Measurements from ENCODE around the gene EPHB6.

EPHB6 gene

GRCh38 chr7:142881586-142882337, 26.9 kb downstream of the EPHB6 start:
- DNase-seq: no peak

DNA sequence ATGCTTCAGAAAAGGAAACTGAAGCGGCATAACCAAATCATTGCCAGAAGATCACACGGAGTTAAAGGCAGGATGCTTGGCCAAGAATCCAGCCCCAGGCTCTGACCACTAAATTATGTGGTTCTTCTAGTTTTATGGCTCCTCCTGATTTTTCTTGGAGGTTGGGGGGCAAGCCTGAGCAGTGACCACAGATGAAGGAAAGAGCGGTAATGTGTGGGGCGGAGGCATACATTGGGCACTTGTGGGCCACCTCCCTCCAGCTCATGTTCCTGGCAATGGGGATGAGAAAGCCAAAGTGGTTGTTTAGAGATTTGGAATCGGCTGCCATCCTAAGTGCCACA, 27.4 kb downstream of the EPHB6 start:
- no peak for DNase-seq

GRCh38 chr7:142883145-142883544, 28.3 kb downstream of the EPHB6 start:
- no peak for DNase-seq

DNA sequence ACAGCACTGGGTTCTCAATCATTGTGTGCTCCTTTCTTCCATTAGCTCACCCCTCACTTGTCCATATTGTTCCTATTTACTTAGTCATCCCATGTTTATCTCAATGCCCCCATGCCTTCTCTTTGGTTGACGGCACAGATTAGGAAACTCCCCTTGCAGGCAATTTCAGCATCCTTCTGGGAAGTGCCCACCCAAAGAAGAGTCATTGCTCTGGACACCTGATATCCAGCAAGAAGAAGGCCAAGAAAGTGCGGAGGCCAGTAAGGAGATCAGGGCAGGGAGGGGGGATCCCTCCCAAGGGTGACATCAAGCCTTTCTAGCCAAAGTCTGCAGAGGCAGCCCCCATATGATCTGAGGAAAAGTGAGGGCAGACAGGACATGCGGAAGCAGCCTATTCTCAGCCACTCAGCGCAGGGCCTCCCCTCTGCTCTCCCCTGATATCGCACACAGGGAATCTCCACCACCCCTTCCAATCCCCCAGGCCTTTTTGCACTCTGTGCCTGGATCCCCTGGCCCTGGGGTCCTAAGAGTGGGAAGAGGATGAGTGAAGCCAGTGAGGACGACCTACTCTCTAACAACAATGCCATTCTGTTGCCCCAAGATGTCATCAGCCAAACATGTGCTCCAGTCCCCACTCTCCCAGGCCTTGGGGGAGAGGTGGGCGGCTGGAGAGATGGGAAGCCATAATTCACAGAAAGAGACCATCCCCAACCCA, 28.9 kb downstream of the EPHB6 start:
- DNase-seq: no peak

GRCh38 chr7:142884286-142884640, 29.4 kb downstream of the EPHB6 start:
- DNase-seq: no peak

GRCh38 chr7:142885311-142886230, 30.7 kb downstream of the EPHB6 start, which contains the start of gene TRPV6:
TSS of gene TRPV6 (minus strand) at chr7:142885745.
- no peak for DNase-seq

DNA sequence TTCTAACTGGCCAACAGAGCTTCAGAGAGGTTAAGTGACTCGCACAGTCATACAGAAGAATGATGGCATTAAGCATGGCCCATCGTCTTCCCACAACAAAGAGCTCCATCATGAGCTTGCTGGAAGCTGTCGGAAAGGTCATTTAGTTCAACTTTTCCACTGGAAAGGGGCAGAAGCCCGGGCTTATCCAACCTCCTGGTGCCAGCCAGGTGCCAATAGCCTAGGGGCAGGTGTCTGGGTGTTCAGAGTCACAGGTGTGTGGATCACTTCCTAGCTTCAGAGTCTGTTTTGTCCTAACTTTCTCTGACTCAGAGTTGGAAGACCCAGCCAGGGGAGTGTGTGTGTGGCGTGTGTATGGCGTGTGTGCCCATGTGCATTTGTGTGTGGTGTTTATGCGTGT, 32.0 kb downstream of the EPHB6 start:
- DNase-seq: no peak

- no peak for DNase-seq
Measured at GRCh38 chr7:142887282-142888015, 32.6 kb downstream of the EPHB6 start.

DNA sequence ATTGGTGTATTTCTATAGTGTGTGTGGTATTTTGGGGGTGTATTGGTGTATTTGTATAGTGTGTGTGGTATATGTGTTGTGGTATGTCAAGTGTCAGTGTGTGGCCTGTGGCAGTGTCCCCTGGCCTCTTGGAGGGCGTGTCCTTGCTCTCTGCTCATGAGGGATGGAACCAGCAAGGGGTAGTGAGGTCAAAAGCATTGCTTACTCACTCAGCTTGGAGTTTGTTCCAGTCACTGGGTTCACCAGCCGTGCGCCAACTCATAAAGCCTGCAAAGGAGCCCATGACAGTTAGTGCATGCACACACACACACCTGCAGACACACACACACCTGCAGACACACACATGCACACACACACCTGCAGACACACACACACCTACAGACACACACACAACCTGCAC, 34.9 kb downstream of the EPHB6 start:
- DNase-seq: no peak

GRCh38 chr7:142890874-142891485, 36.1 kb downstream of the EPHB6 start:
- no peak for DNase-seq

GRCh38 chr7:142891490-142892082, 36.7 kb downstream of the EPHB6 start:
- DNase-seq: no peak

DNA sequence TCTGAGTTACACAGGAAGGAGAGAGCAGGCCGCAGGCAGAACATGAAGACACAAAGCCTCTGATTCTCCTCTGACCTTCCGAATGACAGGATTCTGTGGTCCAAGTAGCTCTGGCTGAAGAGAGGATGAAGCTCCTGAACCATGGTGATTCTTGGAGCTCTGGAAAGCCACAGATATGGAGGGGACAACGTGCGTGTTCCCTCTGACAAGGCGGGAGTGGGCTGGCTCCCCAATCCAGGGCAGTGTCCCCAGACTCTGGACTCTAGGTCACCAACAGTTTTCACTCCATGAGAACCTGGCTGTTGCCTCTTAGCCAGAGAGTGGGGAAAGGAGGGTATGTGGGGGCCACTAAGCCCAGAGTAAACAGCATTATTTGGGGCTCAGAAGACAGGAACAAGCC, 38.1 kb downstream of the EPHB6 start:
- DNase-seq: no peak

DNA sequence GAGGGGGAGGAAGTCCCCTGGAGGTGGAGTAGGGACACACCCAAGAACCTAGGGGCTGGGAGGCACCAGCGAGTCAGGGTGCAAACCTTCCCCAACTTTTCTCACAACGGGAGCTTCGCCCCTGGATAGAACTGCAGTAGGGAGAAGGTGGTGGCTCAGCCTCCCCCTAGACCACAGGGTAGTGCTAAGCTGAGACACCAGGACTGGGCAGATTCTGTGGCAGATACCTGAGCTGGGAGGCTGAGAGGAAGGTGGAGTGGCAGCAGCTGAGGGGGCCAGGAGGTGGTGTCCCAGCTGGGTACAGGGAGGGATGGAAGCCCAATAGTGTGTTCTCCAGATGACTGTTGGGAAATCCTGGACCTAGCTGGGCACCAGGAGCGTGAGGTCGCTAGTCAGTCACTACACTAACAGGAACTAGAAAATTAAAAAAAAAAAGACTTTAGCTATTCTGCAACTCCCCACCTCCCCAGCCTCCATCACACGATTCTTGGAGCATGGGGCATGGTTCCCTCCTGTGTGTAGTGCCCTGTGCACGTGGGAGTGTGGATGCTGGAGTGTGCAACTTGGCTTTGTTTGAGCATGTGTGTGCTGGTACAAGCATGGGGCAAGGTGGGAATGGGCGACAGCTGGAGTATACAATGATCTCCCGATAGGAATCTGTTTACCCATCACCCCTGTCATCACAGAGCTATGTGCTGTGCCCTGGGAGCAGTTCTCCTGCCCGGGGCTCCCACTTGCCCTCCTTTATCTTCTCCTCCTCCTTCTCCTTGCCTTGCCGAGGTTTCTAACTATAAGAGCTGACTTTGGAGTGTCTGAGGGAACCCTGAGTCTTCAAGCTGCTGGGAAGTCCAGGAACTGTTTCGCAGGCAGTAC, 39.5 kb downstream of the EPHB6 start:
- no peak for DNase-seq

- no peak for DNase-seq
Measured at GRCh38 chr7:142894985-142895593, 40.2 kb downstream of the EPHB6 start.

DNA sequence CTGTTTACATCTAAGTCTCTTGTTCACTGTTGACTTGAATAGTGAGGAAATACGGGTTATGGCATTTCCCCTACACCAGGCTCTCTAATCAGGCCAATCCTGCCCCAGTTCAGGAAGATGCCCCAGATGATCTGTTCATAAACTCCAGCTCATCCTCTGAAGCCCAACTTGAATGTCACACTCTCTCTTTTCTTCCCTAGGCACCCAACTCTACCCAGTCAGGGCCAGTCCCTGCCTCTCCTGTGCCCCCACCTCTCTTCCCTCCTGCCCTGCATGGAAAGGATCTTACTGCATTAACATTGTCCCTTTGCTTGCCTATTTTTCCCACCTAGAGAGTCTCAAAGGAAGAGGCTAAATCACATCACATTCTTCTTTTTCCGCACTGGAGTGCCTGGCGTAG, 41.3 kb downstream of the EPHB6 start:
- no peak for DNase-seq

GRCh38 chr7:142896741-142897379, 42.0 kb downstream of the EPHB6 start:
- no peak for DNase-seq

- DNase-seq: no peak
Measured at GRCh38 chr7:142897691-142898090, 42.8 kb downstream of the EPHB6 start.

DNA sequence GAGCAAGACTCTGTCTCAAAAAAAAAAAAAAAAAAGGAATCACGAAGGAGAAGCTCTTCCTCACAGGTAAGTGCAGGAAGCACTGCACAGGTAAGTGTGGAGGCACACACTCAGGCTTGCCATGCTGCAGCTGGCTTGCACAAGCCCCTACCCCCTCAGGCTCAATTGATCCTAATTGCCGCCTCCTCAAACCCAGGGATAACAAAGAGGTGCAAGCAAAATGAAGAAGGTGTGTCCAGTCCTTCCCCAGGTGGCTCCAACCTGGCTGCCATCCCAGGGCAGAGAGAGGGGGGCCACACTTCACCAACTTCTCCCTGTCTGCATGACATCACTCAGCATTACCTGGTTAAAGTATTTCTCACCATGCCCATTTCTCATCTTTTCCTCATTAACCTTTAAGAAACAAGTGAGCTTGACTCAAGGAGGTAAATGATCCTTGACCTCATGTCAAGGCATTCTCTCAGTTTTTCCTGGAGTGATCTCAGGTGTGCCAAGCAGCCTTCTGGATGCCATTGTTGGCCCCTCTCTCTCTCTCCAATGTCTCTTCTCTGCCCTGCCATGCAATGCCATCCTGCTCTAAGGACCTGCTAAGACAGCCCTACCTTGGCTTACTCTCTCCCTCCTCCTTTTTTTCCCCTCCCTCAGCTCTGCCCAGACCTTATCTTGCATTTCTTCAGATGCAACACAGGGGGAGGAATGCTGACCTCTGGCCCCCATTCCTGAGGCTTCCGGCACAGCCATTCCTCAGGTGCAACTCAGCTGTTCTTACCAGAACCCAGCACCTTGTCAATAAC, 43.7 kb downstream of the EPHB6 start:
- DNase-seq: no peak

GRCh38 chr7:142899661-142900060, 44.8 kb downstream of the EPHB6 start:
- DNase-seq: no peak

Data from activated CD4-positive, alpha-beta T cell treated with anti-CD3 and anti-CD28 coated beads for 1 hour (primary cell).